NK-92 (cell line): ENCODE data around the gene LDB2.

Experiments
- DNase-seq: peaks from one replicate; lab custom pipeline; 2025; ENCODE audit not compliant: unreplicated experiment; lab: John Stamatoyannopoulos, UW

The LDB2 gene

DNA sequence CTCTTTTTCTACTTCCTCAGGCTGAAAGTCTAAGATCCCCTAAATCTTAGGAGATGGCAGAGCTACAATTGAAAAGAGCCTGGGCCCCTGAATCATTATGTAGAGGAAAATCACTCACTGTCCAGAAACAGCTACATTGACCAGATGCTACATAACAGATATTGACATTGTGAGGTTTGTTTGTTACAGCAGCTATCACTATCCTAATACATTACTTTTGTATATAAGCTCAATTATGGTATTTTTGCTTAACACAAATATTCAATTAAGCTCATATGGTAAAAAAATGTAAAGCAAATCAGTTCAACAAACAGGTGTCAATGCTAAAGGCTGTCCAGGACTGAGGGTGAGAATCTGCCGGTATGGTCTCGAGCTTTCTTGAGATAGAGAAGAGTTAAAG, 89.4 kb downstream of the LDB2 start:
- no peak for DNase-seq

DNA sequence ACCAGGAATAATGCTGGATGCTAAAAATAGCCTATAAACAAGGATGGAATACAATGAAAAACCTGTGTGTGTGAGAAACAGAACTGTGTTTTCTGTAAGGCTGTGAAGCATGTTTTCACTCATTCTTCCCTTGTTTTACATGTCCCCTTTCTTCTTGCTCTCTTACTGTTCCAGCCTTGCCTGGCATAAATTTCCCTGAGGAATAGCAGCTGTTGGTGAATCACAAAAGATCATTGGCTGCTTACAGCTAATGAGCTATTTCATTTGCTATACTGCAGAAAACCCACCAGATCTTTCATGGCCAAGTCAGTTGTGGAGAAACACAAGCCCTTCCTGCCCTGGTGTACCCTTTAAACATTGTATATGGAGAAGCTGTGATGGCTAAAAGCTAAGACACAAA, 91.1 kb downstream of the LDB2 start:
- no peak for DNase-seq

DNA sequence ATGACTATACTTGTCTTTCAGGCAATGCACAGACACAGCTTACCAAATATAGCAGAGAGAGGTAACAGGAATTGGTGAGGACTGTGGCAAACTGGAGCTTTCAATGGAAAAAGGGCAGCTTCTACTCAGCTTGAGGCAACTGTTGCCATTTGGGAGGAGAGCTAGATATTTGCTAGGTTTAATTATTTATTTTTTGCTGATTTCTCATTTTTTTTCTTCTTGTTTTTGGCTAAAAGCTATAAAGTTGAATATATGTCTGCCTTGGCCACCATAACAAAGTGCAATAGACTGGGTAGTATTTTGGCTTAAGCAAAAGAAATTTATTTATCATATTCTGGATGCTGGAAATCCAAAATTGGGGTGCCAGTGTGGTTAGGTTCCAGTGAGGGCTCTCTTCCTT, 93.9 kb downstream of the LDB2 start:
- DNase-seq: no peak

DNA sequence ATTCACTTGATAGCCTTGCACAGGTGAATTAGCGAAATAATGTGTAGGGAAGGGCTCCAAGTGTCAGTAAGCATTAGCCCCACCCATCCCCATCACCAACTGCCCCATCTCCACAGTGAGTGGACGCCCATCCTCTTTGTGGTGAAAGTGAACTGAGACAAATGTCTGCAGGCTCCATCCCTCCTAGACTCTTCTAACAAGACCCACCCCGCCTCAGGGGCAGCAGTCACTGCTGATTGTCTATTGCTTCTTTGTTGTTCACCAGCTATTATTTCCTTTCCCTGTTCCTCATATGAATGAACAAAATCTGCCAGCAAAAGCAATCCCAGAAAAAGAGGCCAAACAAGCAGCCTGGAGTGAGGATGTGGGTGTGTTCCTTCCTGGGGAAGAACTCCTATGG, 96.4 kb downstream of the LDB2 start:
- no peak for DNase-seq

DNA sequence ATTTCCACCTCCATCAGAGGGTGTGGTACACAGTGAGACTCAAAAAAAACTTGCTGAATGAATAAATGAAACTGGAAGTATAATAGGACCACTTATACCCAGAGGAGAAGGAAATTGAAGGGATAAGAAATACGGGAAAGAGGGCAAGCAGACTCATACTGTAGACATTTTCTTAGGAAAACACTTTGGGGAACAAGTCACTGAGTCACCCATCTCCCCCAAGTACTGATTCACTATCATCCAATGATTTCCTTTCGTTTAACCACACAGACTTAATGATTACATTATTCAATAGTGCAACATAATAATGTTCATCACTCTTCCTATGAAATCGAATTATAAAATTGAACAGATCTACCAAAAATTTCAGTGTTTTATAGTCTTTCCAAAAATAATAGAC, 97.1 kb downstream of the LDB2 start:
- DNase-seq: no peak

DNA sequence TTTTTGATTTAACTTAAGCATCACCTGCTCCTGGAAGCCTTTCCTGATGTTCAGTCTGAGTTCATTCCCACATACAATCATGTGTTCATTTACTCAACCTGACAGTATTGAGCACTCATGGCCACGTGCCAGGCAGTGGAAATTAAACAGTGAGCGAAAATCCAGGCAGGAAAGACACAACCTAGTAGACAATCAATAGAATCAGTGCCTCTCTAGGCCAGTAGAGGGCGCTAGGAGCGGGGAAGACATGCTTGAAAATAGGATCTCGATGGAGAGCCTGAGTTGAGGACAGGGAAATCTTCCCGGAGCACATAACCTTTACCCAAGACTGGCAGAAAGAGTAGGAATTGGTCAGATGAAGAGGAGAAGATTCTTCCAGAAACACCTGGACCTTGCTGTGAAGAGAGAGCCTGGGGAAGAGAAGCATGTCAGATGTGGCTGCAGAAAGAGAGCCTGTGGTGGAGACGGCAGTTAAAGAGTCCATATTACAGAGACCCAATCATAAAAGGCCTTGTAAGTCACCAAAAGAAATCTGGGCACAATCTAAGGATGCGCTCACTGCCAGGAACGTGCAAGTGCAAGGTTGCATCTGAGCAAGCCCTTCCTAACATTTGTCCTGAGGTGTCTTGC, 103.5 kb downstream of the LDB2 start:
- DNase-seq: no peak

DNA sequence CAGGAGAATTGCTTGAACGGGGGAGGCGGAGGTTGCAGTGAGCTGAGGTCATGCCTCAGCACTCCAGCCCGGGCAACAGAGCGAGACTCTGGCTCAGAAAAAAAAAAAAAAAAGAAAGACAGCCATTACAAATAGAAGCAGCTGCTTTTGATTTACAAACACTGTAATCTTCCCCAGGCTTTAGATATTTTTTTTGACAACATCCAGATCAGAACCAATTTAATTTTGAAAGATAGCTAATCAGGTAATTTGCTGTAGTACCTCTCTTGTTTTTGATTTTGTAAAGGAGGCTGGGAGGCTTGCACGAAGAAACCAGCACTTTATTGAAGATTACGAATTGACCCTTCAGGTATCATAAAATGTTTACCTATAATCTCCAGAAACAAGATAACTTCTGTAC, 107.0 kb downstream of the LDB2 start:
- DNase-seq: no peak

DNA sequence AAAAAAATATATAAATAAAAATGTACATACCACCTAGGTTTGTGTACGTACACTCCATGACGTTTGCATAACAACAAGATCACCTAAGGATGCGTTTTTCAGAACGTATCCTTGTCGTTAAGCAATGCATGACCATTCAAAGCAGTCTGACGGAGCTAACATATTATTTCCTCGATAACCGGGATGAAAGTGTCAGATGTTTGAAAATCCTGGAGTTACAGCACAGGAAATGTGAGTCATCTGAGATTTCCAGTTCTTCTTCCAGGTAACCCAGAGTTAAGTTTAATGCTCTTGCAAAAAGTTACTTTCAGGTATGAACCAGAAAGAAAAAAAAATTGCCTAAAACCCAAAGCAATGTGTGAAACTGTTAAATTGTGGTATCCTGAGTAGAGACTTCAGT, 107.9 kb downstream of the LDB2 start:
- DNase-seq: no peak

DNA sequence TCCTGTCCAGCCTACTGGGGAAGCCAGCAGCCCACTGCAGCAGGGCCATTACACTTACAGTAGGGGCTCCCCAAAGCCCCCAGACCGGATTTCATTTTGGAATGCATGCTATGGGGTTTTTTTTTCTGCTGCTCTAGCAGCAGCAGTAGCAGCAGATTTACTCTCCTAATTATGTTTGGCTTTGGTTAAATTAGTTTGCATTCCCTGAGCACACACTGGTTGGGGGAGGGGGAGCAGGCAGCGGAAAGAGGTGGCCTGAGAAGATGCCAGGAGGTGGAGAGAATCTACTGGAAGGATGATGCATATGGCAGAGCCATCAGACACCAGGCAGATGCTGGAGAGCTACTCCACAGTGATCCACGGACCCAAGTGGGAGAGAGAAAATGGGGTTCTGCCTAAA, 109.6 kb downstream of the LDB2 start:
- no peak for DNase-seq

DNA sequence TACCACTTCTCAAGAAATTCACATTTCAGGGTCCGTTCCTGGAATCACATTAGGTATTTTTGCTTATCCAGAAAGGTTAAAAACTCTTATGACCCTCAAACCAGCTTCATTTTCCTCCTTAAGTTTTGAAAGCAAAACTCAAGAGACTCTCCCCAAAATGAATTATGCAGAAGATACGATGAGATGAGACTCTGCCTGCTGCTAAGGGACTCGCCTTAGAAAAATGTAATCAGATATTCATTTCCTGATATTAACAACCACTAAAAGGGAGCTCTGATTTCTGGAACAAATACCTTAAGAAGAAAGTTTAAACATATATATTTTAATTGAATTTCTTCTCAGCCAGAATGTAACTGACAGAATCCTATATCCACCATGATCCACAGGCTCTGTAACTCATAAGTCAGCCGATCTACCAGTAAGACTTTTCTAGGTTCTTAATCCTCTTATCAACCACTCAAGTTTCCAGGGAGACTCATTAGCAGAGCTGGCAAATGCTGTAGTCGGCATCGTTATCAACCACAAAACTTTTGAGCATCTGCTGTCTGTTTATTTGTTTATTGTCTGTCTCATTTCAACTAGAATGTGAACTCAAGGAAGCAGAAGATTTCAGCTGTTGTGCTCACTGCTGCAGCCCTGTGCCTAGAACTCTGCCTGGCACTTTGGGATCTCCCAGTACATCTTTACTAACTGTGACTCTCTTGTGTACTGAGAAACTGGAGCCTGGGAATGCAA, 112.5 kb downstream of the LDB2 start:
- no peak for DNase-seq

DNA sequence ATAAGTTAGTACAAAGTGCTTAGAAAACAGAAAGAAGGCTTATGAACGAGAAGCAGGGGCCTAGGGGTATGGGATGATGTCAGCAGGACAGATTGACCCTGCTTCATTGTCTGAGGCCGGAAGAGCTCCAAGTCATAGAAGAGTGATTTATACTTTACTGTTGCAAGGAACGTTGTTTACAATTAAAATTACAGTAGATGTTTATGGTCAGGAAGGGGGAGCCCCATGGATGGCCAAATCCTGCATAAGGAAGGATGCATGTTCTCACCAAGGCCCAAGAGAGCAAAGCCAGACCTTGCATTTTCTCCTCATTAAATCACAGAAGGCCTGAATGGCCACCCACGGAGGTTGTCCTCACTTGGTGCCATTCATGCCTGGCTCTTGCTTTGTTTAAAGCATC, 115.3 kb downstream of the LDB2 start:
- DNase-seq: no peak

DNA sequence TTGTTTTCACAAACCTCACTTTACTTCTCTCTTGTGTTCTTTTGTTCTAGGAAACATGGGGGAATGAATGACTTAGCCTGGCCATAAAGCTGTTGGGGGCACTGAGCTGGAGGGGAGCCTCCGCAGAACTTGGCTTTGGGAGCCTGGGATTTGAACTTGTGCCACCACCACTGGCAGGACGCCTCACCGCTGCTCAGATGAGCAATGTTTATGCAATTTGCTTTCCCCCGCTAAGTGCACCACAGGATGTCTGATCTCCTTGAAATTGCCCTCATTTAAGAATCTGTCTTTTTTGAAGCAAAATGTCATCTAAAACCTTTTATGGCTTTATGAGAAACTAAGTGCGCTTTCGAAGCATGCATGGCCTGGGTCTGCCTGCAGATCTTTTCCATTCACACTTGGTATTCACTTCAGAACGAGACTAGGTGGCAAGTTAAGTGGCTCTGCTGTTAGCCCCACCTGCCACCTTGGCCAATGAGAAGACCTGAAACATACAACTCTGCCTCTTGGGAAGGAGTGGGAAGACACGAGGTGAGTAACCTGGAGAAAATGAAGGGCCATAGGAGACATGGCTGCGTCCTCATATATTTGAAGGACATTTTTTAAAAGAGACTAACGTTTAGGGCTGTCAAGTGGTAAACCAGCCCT, 119.3 kb downstream of the LDB2 start:
- DNase-seq: no peak

DNA sequence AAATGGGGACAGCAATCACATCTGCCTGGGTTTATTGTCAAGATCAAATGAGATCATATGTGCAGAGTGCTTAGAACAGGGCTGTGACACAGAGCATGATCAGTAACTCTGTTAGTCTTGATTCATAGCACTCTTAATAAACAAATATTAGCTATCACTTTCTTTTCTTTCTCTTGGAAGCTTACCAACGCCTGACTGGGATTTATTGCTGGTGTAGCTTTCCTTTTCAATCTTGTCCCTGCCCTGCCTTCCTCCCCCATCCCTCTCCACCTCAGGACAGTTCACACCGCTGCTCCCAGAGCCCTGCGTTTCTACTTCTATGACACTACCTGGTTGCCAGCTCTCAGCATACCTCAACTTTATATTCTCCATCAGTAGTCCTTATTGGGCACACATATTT, 120.7 kb downstream of the LDB2 start:
- no peak for DNase-seq

DNA sequence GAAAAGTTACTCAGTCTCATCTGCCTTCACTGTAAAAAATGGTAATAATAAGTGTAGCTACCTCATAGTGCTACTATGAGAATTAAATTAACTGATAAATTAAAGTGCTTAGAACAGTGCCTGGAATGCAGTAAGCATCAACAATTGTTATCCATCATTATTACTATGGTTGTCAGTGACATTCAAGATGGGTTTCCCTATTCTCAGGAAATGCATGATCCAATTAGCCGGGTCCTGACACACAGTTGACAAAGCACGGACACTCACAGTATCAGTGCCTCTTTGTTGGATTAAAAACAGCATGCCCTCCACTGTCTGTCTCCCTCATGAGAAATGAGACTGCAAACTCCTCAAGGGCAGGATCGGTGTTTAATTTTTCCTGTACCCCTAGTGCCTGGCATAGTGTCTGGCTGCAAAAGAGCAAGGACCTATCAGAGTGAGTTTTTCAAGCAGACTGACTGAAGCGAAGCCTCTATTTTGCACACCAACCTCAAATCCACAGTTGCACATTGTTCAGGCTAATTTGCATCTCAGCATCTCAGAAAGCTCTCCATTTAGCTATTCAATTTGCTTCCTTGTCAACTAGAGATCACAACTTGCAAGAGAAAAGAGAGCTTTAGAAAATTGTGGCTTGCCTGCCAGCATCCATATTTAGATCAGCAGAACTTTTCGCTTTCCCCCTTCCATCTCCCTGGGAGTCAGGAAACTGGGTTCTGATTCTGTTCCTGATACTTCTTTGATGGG, 122.9 kb downstream of the LDB2 start:
- no peak for DNase-seq

DNA sequence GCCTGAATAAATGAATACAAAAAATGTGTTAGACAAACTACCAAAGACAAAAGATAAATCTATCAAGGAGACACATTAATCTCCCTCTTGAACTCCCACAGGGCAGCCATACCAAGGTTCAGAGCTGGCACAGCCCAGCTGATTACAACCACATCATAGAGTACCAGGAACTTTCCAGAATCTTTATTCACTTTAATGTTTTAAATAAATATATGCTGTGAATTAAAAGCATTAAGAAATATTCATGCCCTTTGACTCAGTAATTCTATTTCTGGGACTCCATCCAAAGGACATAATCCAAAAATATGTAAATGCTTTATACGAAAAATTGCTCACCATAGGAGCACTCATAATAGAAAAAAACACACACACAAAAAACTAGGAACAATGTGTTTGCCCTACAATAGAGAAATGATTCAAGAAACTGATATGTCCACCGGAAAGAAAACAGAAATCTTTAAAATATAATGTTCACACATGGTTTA, 126.0 kb downstream of the LDB2 start:
- no peak for DNase-seq

DNA sequence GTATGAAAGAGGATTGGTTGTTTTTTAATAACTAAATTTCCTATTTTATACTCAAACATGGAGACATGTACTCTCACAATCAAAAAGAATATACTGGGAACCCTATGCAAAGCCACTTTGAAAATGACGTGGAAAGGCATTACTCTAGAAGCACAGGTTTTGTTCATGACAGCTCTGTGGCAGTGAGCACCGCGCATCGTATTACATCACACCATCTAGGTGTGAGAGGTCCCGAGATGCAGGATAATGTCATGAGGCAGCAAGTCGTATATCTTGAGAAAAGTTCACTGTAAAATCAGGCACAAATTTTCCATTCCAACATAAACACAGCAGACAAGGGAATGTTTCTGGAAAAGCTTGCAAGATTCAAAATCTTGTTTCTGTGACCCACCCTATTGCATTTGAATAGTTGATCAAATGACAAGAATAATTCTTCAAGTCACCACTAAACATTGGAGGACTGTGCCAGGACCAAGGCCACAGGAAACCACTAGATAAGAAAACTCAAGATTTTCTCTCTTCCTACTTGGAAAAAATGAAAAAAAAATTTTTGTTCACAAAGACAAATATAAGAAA, 127.6 kb downstream of the LDB2 start:
- DNase-seq: no peak

DNA sequence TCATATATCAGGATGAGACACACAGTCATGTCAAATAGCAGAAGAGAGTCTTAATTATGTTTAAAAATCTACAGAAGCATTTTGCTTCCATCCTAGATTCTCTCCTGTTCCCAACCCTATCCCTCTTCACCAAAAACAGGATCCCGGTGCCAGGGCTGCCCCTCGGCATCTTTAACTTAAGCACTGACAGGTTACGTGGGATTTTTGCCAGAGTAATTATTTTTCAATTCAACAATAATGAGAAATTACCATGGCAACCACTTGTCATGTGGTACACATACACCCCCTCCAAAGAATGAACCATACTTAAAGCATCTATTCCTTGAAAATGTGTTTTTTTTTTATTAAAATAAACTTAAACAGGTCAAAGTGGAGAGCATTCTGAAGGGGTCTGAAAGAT, 130.6 kb downstream of the LDB2 start:
- no peak for DNase-seq

DNA sequence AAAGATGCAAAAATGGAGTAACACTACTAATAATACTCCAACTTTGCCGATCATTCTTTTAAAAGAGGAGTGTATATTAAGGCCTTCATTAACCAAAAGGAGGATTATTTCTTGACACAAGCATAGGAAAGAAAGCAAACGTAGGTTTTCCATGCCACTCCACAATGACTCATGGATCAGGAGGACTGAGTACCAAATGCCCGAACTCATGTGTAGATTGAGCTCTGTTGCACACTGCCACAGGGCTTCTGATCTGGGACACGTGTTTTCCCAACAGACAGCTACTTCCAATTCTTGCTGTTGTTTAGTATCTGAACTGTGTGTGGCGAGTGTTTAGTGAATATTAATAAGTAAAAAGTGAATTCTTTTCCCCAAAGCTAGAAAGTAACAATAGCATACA, 131.2 kb downstream of the LDB2 start:
- no peak for DNase-seq

DNA sequence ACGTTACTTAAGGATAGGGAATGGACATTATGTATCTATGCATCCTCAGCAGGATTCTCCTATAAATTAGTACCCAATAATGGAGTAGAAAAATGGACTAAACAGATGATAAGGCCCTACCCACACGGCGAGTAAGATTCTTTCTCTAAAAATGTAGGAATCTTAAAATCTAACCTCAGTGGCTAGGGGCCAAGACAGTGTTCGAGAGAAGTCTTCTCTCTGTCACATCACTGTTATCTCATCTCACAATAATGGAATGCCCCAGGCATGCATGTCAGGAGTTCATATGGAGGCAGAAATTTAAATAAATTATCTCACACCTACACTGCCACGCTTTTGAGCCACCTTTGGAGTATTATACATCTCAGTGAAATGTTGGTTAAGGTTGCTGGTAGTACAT, 132.9 kb downstream of the LDB2 start:
- no peak for DNase-seq

DNA sequence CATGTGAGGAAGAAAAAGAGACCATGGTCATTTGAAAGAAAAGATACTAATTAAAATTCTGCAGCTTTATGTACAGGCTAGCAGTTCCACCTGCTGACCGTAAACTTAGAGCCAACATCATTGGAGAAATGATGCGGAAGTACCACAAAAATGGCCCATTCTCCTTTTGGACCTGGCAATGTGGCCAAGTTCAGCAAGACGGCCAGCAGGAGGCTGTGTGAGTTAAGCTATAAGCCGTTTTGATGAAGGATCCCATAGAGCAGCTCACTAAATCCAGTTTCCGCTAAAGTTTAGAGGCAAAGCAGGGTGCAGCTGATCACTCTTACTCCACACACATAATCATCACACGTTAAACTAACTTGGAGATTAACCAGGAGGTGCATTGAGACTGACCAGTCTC, 133.8 kb downstream of the LDB2 start:
- DNase-seq: no peak

DNA sequence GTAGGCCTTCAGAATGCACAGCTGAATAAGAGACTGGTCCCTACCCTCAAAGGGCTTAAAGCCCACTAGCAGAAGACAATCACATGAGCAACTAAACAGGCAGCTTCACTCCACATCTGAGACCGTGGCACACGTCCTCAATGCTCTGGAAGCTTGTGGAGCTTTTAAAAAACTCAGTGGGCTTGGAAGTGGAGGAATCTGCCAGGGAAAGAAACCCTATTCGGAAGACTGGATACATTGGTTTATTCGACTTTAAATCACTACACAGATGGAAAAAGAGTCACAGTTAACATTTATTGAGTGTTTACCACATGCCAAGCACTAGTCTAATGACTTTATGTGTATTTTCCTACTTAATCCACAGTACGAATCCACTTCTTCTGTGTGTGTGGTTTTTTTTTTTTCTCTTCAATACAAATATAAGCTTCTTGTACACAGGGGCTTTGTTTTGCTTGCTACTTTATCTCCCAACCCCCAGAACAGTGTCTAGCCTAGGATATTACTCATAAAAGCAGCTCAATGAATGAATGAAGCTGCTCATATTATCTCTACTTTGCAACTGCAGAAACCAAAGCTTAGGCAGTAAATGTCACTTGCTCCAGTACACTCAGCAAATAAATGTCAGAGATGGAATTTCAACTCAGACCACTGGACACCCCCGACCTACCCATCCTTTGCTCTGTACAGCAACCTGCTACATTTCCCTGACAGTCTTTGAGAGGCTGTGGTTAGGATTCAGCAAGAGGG, 137.7 kb downstream of the LDB2 start:
- DNase-seq: no peak
